ENCODE measurements around the gene TMEM130.

TMEM130 gene

GRCh38 chr7:98810153-98810802, 59.5 kb downstream of the TMEM130 start:
- peak in 11 of 56 donors; percentile 1 to 25 (median 5) for DNase-seq

- DNase-seq = no peak
Measured at GRCh38 chr7:98808751-98809460, 60.9 kb downstream of the TMEM130 start.

- DNase-seq = peak in 1 of 56 donors; percentile 1
Measured at GRCh38 chr7:98807068-98808048, 62.5 kb downstream of the TMEM130 start.

GRCh38 chr7:98805956-98806838, 63.6 kb downstream of the TMEM130 start:
- no peak for DNase-seq

- no peak for DNase-seq
Measured at GRCh38 chr7:98802781-98803110, 67.1 kb downstream of the TMEM130 start.

- peak in 12 of 56 donors; percentile 6 to 43 (median 21) for DNase-seq
Measured at GRCh38 chr7:98802088-98802780, 67.6 kb downstream of the TMEM130 start.

- no peak for DNase-seq
Measured at GRCh38 chr7:98800996-98801395, 68.8 kb downstream of the TMEM130 start.

GRCh38 chr7:98797150-98797549, 72.7 kb downstream of the TMEM130 start:
- DNase-seq = no peak

All from nucleus accumbens (tissue), 56 donors.